GM12873 (cell line): ENCODE results near the gene ZBTB20.

Experiments
- CTCF ChIP-seq: IDR thresholded peaks from 2 replicates; pipeline ENCODE4 v1.5.1; 2012; ENCODE audit warnings: low read depth, mild to moderate bottlenecking, moderate library complexity, low read length, control low read depth; ENCODE audit not compliant: insufficient read depth; ENCODE audit errors: missing control alignments

Gene ZBTB20

GRCh38 chr3:114558271-114558670, 588.8 kb downstream of the ZBTB20 start:
- TF ChIP-seq CTCF, result no peak

- TF ChIP-seq CTCF, result no peak
Measured at GRCh38 chr3:114557791-114558190, 589.3 kb downstream of the ZBTB20 start.

- TF ChIP-seq CTCF, result no peak
Measured at GRCh38 chr3:114556657-114557213, 590.4 kb downstream of the ZBTB20 start.

GRCh38 chr3:114554731-114555130, 592.4 kb downstream of the ZBTB20 start:
- TF ChIP-seq CTCF, result no peak

- TF ChIP-seq CTCF, result no peak
Measured at GRCh38 chr3:114553949-114554593, 593.0 kb downstream of the ZBTB20 start.

GRCh38 chr3:114552527-114552812, 594.6 kb downstream of the ZBTB20 start:
- TF ChIP-seq CTCF, result no peak

- no peak for TF ChIP-seq CTCF
Measured at GRCh38 chr3:114551770-114552526, 595.1 kb downstream of the ZBTB20 start.
